CD4-positive, alpha-beta T cell (primary cell): ENCODE measurements around the gene OST4. TPM values are rescaled to one million over a fixed set of nuclear protein-coding genes. Genes with fewer than 3 reads are reported as not detected.

Experiments used
- ATAC-seq: fragments of 200-7000 bp; cut with Tn5 transposase; one replicate; pipeline ENCODE4 v1.10.0; 2022; ENCODE audit warnings: mild to moderate bottlenecking; ENCODE audit not compliant: poor library complexity
- CTCF ChIA-PET: fragments of 350-600 bp; sonication (Branson Sonifier 250); formaldehyde crosslinking; loops from one replicate; lab custom pipeline; 2021; ENCODE audit warnings: antibody characterized with exemption, inconsistent platforms; lab: Charles Lee
- POLR2A ChIA-PET: fragments of 350-600 bp; sonication (Branson Sonifier 250); formaldehyde crosslinking; loops from one replicate; lab custom pipeline; 2021; ENCODE audit warnings: antibody characterized with exemption, inconsistent platforms; lab: Charles Lee
- DNase-seq, 14 experiments: peaks; one replicate each; pipeline ENCODE4 v3.0.0-alpha.2; 2013 to 2020; ENCODE audit warnings: mixed read lengths in 2 of 14
- H3K27ac ChIP-seq, 2 donors: one replicate each; pipeline versions ENCODE4 v1.5.1 to v1.7.0; 2013; ENCODE audit warnings: low read length in 2 of 2, low read depth in 1 of 2, mild to moderate bottlenecking in 1 of 2
- H3K27me3 ChIP-seq, 2 experiments: 1 replicate in 1 of 2; 2 replicates in 1 of 2; pipeline versions ENCODE4 v1.6.1 to v1.7.0; 2013; ENCODE audit warnings: low read length in 2 of 2, control low read depth in 1 of 2, mild to moderate bottlenecking in 1 of 2, moderate library complexity in 1 of 2; ENCODE audit not compliant: insufficient read depth in 2 of 2, control insufficient read depth in 1 of 2
- H3K36me3 ChIP-seq: one replicate; pipeline ENCODE4 v1.6.1; 2013; ENCODE audit warnings: low read length, control low read depth; ENCODE audit not compliant: insufficient read depth
- H3K4me1 ChIP-seq: one replicate; pipeline ENCODE4 v1.6.1; 2013; ENCODE audit warnings: low read length, control low read depth; ENCODE audit not compliant: insufficient read depth
- H3K4me3 ChIP-seq: one replicate; pipeline ENCODE4 v1.5.1; 2013; ENCODE audit warnings: mild to moderate bottlenecking, low read length, moderate library complexity
- H3K9me3 ChIP-seq, 2 experiments: 1 replicate in 1 of 2; 2 replicates in 1 of 2; pipeline versions ENCODE4 v1.6.1 to v1.7.0; 2013; ENCODE audit warnings: low read length in 2 of 2, mild to moderate bottlenecking in 2 of 2, control low read depth in 1 of 2, moderate library complexity in 1 of 2; ENCODE audit not compliant: control insufficient read depth in 1 of 2, insufficient read depth in 1 of 2
- H3K27ac Mint-ChIP-seq: one replicate; pipeline ENCODE4 v1.8.0; 2020; ENCODE audit warnings: mixed read lengths
- H3K27me3 Mint-ChIP-seq: one replicate; pipeline ENCODE4 v1.8.0; 2021; ENCODE audit warnings: mixed read lengths
- H3K36me3 Mint-ChIP-seq: one replicate; pipeline ENCODE4 v1.8.0; 2021; ENCODE audit warnings: low read depth, mixed read lengths
- H3K4me1 Mint-ChIP-seq: one replicate; pipeline ENCODE4 v1.8.0; 2021; ENCODE audit warnings: low read depth, mixed read lengths
- H3K4me3 Mint-ChIP-seq: one replicate; pipeline ENCODE4 v1.8.0; 2020; ENCODE audit warnings: mild to moderate bottlenecking, mixed read lengths
- H3K9me3 Mint-ChIP-seq: one replicate; pipeline ENCODE4 v1.8.0; 2020; ENCODE audit warnings: mixed read lengths
- intact Hi-C, 2 experiments: fragments of 100-400 bp; cut with DNase I in 1 of 2; cut with micrococcal nuclease in 1 of 2; formaldehyde crosslinking; loops; one replicate each; pipeline versions ENCODE4 v1.15.1 to v1.9.0; 2023 to 2025; cut with DNase I, micrococcal nuclease
- total RNA-seq, 174 experiments: library from RNA in 2 of 174; stranded (reverse) in 2 of 174; gene quantifications; one replicate each; pipeline ENCODE4 v1.2.3 and lab custom pipeline; 2021 to 2026
- TF ChIP-seq, protein P1 (sequence below): fragments of 200-600 bp; IDR thresholded peaks from one replicate; pipeline ENCODE4 v1.8.0; 2022; ENCODE audit warnings: antibody characterized with exemption, mild to moderate bottlenecking

The OST4 gene
- total RNA-seq, 2 experiments from 2014 or later = 232 to 254 TPM

GRCh38 chr2:27067385-27067784 lies 4.1 kb downstream of the OST4 start:
- H3K27me3 Mint-ChIP-seq = no peaks in the 10 kb centered on the region
- peaks cover 71% of the 10 kb centered on the region for H3K36me3 Mint-ChIP-seq
- Histone ChIP-seq H3K9me3 (no peaks in the 10 kb centered on the region), H3K4me1 (peaks cover 44% of the 10 kb centered on the region), H3K27ac (no peak overlapping the region), H3K27me3 (no peaks in the 10 kb centered on the region), H3K4me3 (no peak overlapping the region), H3K36me3 (peaks cover 42% of the 10 kb centered on the region)
- DNase-seq (no peak), ATAC-seq (no peak)
- TF ChIP-seq, protein P1, sequence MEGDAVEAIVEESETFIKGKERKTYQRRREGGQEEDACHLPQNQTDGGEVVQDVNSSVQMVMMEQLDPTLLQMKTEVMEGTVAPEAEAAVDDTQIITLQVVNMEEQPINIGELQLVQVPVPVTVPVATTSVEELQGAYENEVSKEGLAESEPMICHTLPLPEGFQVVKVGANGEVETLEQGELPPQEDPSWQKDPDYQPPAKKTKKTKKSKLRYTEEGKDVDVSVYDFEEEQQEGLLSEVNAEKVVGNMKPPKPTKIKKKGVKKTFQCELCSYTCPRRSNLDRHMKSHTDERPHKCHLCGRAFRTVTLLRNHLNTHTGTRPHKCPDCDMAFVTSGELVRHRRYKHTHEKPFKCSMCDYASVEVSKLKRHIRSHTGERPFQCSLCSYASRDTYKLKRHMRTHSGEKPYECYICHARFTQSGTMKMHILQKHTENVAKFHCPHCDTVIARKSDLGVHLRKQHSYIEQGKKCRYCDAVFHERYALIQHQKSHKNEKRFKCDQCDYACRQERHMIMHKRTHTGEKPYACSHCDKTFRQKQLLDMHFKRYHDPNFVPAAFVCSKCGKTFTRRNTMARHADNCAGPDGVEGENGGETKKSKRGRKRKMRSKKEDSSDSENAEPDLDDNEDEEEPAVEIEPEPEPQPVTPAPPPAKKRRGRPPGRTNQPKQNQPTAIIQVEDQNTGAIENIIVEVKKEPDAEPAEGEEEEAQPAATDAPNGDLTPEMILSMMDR = no peak
- H3K9me3 Mint-ChIP-seq = no peaks in the 10 kb centered on the region
- ChIA-PET CTCF (no interaction called here), POLR2A (interaction anchor here (10.6 to 13.4 kb wide), 2 partner anchors 12 to 16 kb away, joined by 161 to 301 read pairs; partner anchors contain the start of genes AGBL5 and KHK)
- intact Hi-C loops = no loop called here
- H3K4me3 Mint-ChIP-seq = no peak overlapping the region
- H3K4me1 Mint-ChIP-seq = peaks cover 57% of the 10 kb centered on the region
- no peak overlapping the region for H3K27ac Mint-ChIP-seq

DNA sequence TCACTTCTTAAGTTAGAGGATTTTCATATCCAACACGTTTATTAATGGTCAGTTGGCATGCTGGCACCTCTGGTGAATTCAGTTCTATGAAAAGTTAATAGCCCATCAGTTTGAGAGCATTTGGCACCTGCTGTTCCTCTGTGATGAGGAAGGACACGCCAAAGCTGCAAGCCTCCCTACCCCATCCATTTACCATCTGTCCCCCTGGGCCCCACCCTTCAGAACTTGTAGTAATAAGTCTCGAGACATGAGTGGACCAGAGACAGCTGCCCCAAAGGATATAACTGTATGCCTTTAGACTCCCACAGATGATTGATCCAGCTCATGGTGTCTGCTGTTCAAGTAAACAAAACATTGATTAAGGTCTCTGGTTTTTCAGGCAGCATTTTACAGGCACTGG lies 6.3 kb downstream of the OST4 start:
- DNase-seq (no peak), ATAC-seq (no peak)
- Mint-ChIP-seq H3K27me3 (no peaks in the 10 kb centered on the region), H3K9me3 (no peaks in the 10 kb centered on the region), H3K36me3 (peaks cover 64% of the 10 kb centered on the region), H3K4me1 (peaks cover 43% of the 10 kb centered on the region), H3K27ac (no peak overlapping the region), H3K4me3 (no peak overlapping the region)
- Histone ChIP-seq H3K4me3 (no peak overlapping the region), H3K4me1 (peaks cover 27% of the 10 kb centered on the region), H3K27ac (no peak overlapping the region), H3K27me3 (no peaks in the 10 kb centered on the region), H3K36me3 (peaks cover 41% of the 10 kb centered on the region), H3K9me3 (no peaks in the 10 kb centered on the region)
- intact Hi-C loops = no loop called here
- CTCF ChIA-PET = no interaction called here
- POLR2A ChIA-PET = interaction anchor here (10.6 to 13.4 kb wide), 2 partner anchors 10 to 19 kb away, joined by 161 to 301 read pairs; partner anchors contain the start of genes AGBL5 and KHK
- TF ChIP-seq, protein P1 = no peak

- Mint-ChIP-seq H3K9me3 (no peaks in the 10 kb centered on the region), H3K4me1 (peaks cover 7% of the 10 kb centered on the region), H3K27me3 (no peaks in the 10 kb centered on the region), H3K4me3 (no peak overlapping the region), H3K27ac (no peak overlapping the region), H3K36me3 (peaks cover 47% of the 10 kb centered on the region)
- Histone ChIP-seq H3K4me1 (no peaks in the 10 kb centered on the region), H3K9me3 (no peaks in the 10 kb centered on the region), H3K36me3 (peaks cover 31% of the 10 kb centered on the region), H3K4me3 (no peak overlapping the region), H3K27me3 (no peaks in the 10 kb centered on the region), H3K27ac (no peak overlapping the region)
- ChIA-PET POLR2A (interaction anchor here (1.0 to 13.4 kb wide), 3 partner anchors 9 to 14 kb away, joined by 5 to 301 read pairs (median 26); partner anchors contain the start of genes AGBL5 and OST4), CTCF (interaction anchor here (1.1 kb wide), 1 partner anchor 11 kb away, joined by 3 read pairs; the partner anchor contains the start of gene OST4)
- ATAC-seq = no peak
- no peak for DNase-seq
- intact Hi-C loops = no loop called here
- TF ChIP-seq, protein P1 = no peak
Measured at GRCh38 chr2:27060323-27060722, 11.1 kb downstream of the OST4 start.
